Measurements from ENCODE around the gene TPRX1. TPM values are rescaled to one million over a fixed set of nuclear protein-coding genes. Genes with fewer than 3 reads are reported as not detected.

Gene TPRX1
- total and polyA plus RNA-seq, 9 of the 15 experiments (the other 6 are each of a cell fraction or from before 2014, with no cell fraction given), result not detected

- Histone ChIP-seq H4K20me1 (replicated peaks; ENCODE audit: control insufficient read depth, insufficient read depth, low read length) (peaks cover 3% of the 10 kb centered on the region; the same call in 1 of the 2 replicates), H3K27ac (ENCODE audit: extremely low read depth, low read depth, low read length) (no peak overlapping the region), H3K9me3 (replicated peaks; ENCODE audit: control insufficient read depth, insufficient read depth, low read depth, low read length) (no peaks in the 10 kb centered on the region), H3K36me3 (ENCODE audit: control insufficient read depth, insufficient read depth, low read length) (peaks cover 37% of the 10 kb centered on the region; the same call in 2 of the 3 replicates), H3K4me3 (no peak overlapping the region), H3K79me2 (ENCODE audit: control insufficient read depth, insufficient read depth, low read length) (no peaks in the 10 kb centered on the region), H3K9me1 (ENCODE audit: control insufficient read depth, insufficient read depth, low read length) (no peaks in the 10 kb centered on the region), H3K4me2 (ENCODE audit: insufficient read depth, low read length) (no peak overlapping the region), H3K27me3 (ENCODE audit: control insufficient read depth in 2 of 2, insufficient read depth in 2 of 2, low read length in 2 of 2) (no peaks in the 10 kb centered on the region), H3K4me1 (replicated peaks in 1 of 2; ENCODE audit: control insufficient read depth in 2 of 2, insufficient read depth in 2 of 2, low read length in 2 of 2) (peaks cover 0 to 26% of the 10 kb centered on the region in 2 experiments; a peak in 2 of 5 replicates), H3K9ac (ENCODE audit: insufficient read depth in 1 of 2, low read depth in 2 of 2, low read length in 2 of 2) (no peak overlapping the region), H2AFZ (ENCODE audit: low read depth, low read length) (no peak overlapping the region)
- ChIA-PET POLR2A (interaction anchor here (1.1 to 1.6 kb wide), 2 partner anchors 12 to 15 kb away, joined by 3 to 7 read pairs; partner anchors contain the start of gene NOP53), CTCF (ENCODE audit: low intra/inter-chr PET ratio) (no interaction called here)
- intact Hi-C loops (cut with micrococcal nuclease), result no loop called here
- in situ Hi-C loops (cut with MboI), result no loop called here
- 67% methylated on average over 5 of the region's 5 CpGs for WGBS (ENCODE audit: insufficient coverage, low coverage, missing lambda C conversion rate)
- no TSS peak for BruUV-seq (replicated peaks)
- FAIRE-seq (no peak), ATAC-seq (no peak), DNase-seq (ENCODE audit: extremely low read depth in 1 of 4, low spot score in 3 of 4) (no peak)
- TF ChIP-seq POLR2A (conservative IDR thresholded peaks at IDR 0.05), result peak; percentile 8; the same call in 1 of the 2 replicates
- 0 out of 2 replicates have a peak, but pooled peaks have one; percentile 20 for TF ChIP-seq SUPT5H (IDR thresholded peaks at IDR 0.05)
- TF ChIP-seq GABPB1 (CRISPR knock-in tag; IDR thresholded peaks at IDR 0.05), result no peak
Observed at GRCh38 chr19:47760632-47760999, 43.7 kb downstream of the TPRX1 start.

- Histone ChIP-seq H4K20me1 (replicated peaks; ENCODE audit: control insufficient read depth, insufficient read depth, low read length) (peaks cover 4% of the 10 kb centered on the region; the same call in 1 of the 2 replicates), H2AFZ (ENCODE audit: low read depth, low read length) (no peak overlapping the region), H3K4me2 (ENCODE audit: insufficient read depth, low read length) (no peak overlapping the region), H3K27me3 (ENCODE audit: control insufficient read depth in 2 of 2, insufficient read depth in 2 of 2, low read length in 2 of 2) (no peaks in the 10 kb centered on the region), H3K4me1 (replicated peaks in 1 of 2; ENCODE audit: control insufficient read depth in 2 of 2, insufficient read depth in 2 of 2, low read length in 2 of 2) (peaks cover 0 to 15% of the 10 kb centered on the region in 2 experiments; a peak in 2 of 5 replicates), H3K79me2 (ENCODE audit: control insufficient read depth, insufficient read depth, low read length) (no peaks in the 10 kb centered on the region), H3K9ac (ENCODE audit: insufficient read depth in 1 of 2, low read depth in 2 of 2, low read length in 2 of 2) (no peak overlapping the region), H3K27ac (ENCODE audit: extremely low read depth, low read depth, low read length) (no peak overlapping the region), H3K9me3 (replicated peaks; ENCODE audit: control insufficient read depth, insufficient read depth, low read depth, low read length) (no peaks in the 10 kb centered on the region), H3K36me3 (ENCODE audit: control insufficient read depth, insufficient read depth, low read length) (peaks cover 59% of the 10 kb centered on the region; the same call in 2 of the 3 replicates), H3K9me1 (ENCODE audit: control insufficient read depth, insufficient read depth, low read length) (no peaks in the 10 kb centered on the region), H3K4me3 (no peak overlapping the region)
- in situ Hi-C loops (cut with MboI) (no loop called here), intact Hi-C loops (cut with micrococcal nuclease) (no loop called here)
- BruUV-seq (replicated peaks), result no TSS peak
- ChIA-PET POLR2A (interaction anchor here (0.5 to 3.4 kb wide), 5 partner anchors 9 to 502 kb away, joined by 3 to 17 read pairs (median 3); partner anchors contain the start of genes CCDC9 and NOP53), CTCF (ENCODE audit: low intra/inter-chr PET ratio) (no interaction called here)
- 83% methylated on average over 5 of the region's 5 CpGs for WGBS (ENCODE audit: insufficient coverage, low coverage, missing lambda C conversion rate)
- FAIRE-seq, result no peak
- no peak for DNase-seq (ENCODE audit: extremely low read depth in 1 of 4, low spot score in 3 of 4)
- ATAC-seq, result no peak
- TF ChIP-seq, protein P1, sequence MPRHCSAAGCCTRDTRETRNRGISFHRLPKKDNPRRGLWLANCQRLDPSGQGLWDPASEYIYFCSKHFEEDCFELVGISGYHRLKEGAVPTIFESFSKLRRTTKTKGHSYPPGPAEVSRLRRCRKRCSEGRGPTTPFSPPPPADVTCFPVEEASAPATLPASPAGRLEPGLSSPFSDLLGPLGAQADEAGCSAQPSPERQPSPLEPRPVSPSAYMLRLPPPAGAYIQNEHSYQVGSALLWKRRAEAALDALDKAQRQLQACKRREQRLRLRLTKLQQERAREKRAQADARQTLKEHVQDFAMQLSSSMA (CRISPR knock-in tag; IDR thresholded peaks at IDR 0.05), result no peak
- TF ChIP-seq ZSCAN29 (IDR thresholded peaks at IDR 0.05) (no peak), CUX1 (CRISPR knock-in tag; IDR thresholded peaks at IDR 0.05) (no peak)
- TF ChIP-seq, protein P2, sequence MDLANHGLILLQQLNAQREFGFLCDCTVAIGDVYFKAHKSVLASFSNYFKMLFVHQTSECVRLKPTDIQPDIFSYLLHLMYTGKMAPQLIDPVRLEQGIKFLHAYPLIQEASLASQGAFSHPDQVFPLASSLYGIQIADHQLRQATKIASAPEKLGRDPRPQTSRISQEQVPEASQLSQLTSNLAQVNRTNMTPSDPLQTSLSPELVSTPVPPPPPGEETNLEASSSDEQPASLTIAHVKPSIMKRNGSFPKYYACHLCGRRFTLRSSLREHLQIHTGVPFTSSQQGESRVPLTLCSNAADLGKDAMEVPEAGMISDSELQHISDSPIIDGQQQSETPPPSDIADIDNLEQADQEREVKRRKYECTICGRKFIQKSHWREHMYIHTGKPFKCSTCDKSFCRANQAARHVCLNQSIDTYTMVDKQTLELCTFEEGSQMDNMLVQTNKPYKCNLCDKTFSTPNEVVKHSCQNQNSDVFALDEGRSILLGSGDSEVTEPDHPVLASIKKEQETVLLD (IDR thresholded peaks at IDR 0.05), result no peak
Observed at GRCh38 chr19:47758443-47758804, 45.9 kb downstream of the TPRX1 start.
